ENCODE data around the gene BCAS3.

GRCh38 chr17:61124562-61124961 lies 446.9 kb downstream of the BCAS3 start:
- TF ChIP-seq ZBTB33 (IDR thresholded peaks at IDR 0.05; ENCODE audit: extremely low read depth, insufficient replicate concordance, low read length) (no peak), EZH2 (IDR thresholded peaks at IDR 0.05) (no peak), SP1 (IDR thresholded peaks at IDR 0.05; ENCODE audit: low read depth) (no peak), CTCF (IDR thresholded peaks at IDR 0.05 in 2 of 3, conservative IDR thresholded peaks at IDR 0.05 in 1 of 3; ENCODE audit: borderline replicate concordance in 1 of 3, insufficient read depth in 1 of 3, low read depth in 2 of 3, low read length in 2 of 3) (no peak), POLR2AphosphoS5 (IDR thresholded peaks at IDR 0.05; ENCODE audit: low read depth, low read length) (no peak), SIN3A (IDR thresholded peaks at IDR 0.05; ENCODE audit: low read depth) (no peak), POLR2A (IDR thresholded peaks at IDR 0.05; ENCODE audit: borderline replicate concordance, extremely low read depth, insufficient read depth, insufficient read length) (no peak), REST (IDR thresholded peaks at IDR 0.05; ENCODE audit: low read depth) (no peak)

All from HCT116 (cell line).